HG02588 (cell line): ENCODE measurements around the gene ABCA4.
"Not testable (repeated sequence)": the region's sequence is repeated elsewhere in the genome, so short reads cannot be mapped to it uniquely, and the experiment has no call there.

Experiments
- ATAC-seq: cut with Tn5 transposase; IDR thresholded peaks from one replicate; pipeline ENCODE4 v1.9.1; 2021; ENCODE audit warnings: mild to moderate bottlenecking, moderate library complexity; ENCODE audit not compliant: unreplicated experiment

Gene ABCA4

GRCh38 chr1:94120991-94121390 is at the start of gene ABCA4:
TSS of gene ABCA4 (minus strand) at chr1:94121148. CDS start at chr1:94121045, 103 bp downstream.
- ATAC-seq = no peak

GRCh38 chr1:94169126-94169525 is 48.2 kb upstream of the ABCA4 start:
- ATAC-seq = no peak

DNA sequence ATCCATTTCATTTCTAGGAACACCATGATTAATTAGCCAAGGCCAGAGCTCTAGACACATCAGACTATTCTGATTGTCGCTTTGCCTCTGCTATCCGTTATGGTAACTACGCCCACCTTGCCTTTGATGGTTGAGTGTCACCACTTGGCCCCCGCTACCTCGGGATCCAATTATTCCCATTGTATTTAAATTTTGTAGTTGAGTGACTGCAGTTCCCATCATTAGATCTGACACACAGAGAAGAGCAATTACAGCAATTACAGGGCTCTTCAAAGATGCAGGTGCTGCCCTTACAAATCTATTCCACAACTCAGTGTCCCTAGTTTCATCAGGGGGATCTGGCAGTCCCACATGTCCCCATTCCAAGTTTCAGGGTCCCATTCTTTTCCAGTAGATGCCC is 44.9 kb upstream of the ABCA4 start:
- no peak for ATAC-seq

DNA sequence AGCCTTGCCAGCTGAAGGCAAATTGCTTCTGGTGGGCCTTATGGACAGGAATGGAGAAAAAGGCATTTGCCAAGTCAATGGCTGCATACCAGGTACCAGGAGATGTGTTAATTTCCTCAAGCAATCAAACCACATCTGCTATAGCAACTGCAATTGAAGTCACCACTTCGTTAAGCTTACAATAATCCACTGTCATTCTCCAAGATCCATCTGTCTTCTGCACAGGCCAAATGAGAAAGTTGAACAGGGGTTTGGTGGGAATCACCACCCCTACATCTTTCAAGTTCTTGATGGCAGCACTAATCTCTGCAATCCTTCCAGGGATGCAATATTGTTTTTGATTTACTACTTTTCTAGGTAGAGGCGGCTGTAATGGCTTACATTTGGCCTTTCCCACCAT is 43.9 kb upstream of the ABCA4 start:
- not testable (repeated sequence) for ATAC-seq

DNA sequence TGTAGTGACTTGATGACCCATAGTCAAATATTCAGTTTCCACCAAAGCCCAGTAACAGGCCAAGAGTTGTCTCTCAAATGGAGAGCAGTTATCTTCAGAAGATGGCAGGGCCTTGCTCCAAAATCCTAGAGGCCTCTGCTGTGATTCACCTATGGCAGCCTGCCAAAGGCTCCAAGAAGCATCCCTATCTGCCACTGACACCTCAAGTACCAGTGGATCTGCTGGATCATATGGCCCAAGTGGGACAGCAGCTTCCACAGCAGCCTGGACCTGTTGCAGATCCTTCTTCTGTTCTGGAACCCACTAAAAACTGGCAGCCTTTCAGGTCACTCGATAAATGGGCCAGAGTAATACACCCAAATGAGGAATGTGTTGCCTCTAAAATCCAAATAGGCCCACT is 43.2 kb upstream of the ABCA4 start:
- ATAC-seq = not testable (repeated sequence)

GRCh38 chr1:94163249-94163648 is 42.3 kb upstream of the ABCA4 start:
- not testable (repeated sequence) for ATAC-seq

GRCh38 chr1:94160811-94161210 is 39.9 kb upstream of the ABCA4 start:
- ATAC-seq = no peak

DNA sequence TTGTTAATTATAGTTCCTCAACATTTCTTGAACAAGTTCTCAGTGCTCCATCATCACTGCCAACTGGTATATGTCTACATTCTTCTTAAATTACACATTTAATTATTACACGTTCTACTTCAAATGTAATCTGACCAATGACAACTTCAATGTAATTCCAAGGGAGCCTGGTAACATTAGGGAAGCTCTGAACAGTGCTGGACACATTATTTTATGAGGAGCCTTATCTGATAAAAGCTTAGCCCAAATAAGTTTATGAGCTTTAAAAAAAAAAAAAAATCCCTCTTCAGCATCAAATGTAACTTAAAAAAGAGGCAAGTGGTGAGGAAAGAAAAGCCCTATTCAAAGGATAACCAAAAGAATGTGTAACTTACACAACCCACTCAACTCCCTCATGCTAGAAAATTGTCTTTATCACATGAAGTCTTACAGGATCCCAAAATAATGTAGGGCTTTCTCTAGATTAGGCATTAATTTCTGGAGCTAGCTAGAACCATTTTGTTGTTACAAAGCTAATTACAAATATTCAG is 35.2 kb upstream of the ABCA4 start:
- no peak for ATAC-seq

GRCh38 chr1:94154989-94155388 is 34.0 kb upstream of the ABCA4 start:
- ATAC-seq = no peak

GRCh38 chr1:94153133-94153532 is 32.2 kb upstream of the ABCA4 start:
- ATAC-seq = no peak

DNA sequence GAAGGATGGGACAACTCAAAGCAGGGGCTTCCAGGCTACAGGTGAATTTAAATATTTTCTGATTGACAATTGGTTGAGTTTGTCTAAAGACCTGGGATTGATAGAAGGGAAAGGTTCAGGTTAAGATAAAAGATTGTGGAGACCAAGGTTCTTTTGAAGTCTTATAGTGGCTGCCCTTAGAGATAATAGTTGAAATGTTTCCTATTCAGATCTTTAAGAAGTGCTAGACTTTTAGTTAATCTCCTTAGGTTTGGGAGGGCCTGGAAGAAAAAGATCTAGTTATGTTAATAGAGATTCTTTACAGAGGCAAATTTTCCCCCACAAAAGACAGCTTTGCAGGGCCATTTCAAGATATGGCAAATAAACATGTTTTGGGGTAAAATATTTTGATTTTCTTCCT is 28.2 kb upstream of the ABCA4 start:
- not testable (repeated sequence) for ATAC-seq

- no peak for ATAC-seq
These were observed 25.3 kb upstream of the ABCA4 start for GRCh38 chr1:94146273-94146672.

DNA sequence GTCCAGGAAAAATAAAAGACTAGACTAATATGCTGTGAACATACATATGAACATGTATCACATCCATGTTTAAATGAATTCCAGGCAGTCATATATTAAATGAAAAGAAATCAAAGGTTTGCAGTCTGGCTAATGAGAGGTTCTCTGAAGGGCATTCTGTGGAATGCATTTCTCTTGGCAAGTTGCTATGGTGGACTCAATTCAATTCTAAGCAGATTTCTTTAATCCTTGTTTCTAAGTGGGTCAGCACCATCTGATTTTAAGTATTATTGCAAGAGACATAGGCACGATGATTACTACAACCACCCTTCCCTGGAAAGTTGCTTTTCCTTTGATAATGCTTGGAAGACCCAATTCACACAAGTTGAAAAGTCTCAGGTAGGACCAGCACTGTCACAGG is 23.9 kb upstream of the ABCA4 start:
- ATAC-seq = no peak

- no peak for ATAC-seq
These were observed 22.8 kb upstream of the ABCA4 start for GRCh38 chr1:94143809-94144176.

- ATAC-seq = no peak
These were observed 22.3 kb upstream of the ABCA4 start for GRCh38 chr1:94143173-94143808.

DNA sequence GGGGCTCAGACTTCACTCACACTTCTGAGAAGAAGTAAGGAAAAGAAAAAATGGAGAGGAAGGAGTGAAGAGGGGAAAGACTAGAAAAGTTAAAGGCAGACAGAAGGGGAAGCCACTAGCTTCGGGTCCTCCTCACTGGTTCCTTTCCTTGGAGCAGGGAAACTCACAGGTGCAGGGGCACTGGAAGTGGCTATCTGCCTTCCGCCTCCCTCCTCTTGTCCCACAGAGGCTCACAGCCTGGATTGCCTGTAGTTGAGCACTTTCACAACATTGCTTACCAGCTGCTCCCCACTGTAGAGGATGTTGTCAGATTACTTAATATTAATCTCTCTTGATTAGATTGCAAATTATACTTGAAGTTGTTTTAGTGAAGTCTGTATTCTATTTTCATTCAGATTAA is 21.6 kb upstream of the ABCA4 start:
- no peak for ATAC-seq

DNA sequence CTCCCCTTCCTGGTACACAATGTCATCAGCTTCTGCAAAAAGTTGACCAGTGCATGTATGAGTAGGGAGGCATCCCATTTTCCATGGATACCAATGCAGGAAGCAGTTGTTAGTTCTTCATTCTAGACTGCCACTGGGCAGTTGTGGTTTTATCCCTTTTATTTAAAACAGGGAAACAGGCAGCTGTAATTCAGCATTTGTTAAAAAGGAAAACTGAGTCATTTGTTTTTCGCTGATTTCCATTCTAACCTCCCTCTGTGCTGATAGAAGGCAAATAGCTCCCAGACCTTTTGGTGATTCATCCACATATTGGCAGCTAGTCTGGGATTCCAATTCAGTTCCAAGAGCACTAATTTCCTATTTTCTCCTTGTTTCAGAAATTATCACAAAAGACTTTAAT is 21.1 kb upstream of the ABCA4 start:
- ATAC-seq = no peak

DNA sequence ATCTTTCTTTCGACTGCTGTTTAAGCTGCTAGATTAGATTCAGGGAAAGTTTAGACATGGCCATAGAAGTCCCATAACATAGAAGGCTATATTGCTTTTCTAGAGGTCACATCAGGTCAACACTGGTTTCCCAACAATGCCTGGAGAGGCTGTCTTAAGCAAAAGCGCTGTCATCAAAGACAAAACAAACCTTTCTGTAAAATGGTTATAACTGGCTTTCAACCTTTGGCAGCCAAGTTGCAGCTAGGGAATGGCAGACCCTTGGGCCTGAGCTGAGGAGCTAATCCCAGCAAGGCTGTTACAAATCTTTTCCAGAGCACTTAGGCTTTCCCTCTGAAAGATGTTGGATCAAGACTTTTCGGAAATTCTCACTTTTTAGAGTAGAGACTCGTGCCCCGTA is 11.2 kb upstream of the ABCA4 start:
- no peak for ATAC-seq

- ATAC-seq = no peak
These were observed 10.1 kb upstream of the ABCA4 start for GRCh38 chr1:94130851-94131595.

DNA sequence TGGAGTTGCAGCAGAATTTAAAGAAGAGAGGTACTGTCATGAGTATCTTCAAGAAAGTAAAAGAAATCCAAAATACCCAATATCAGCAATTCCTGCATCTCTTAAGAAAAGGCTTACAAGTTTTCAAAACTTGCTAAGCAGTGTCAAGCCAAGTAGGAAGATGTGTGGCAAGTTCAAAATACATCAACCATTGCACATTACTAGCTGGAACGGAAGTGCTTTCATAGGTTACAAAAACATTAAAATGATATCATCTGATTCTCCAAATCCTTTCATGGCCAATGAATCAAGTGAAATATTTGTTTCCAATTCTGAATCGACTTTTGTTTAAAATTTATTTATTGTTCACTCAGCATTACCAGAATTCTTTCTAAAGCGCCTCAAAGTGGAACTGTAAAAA is 5.7 kb upstream of the ABCA4 start:
- ATAC-seq = no peak

DNA sequence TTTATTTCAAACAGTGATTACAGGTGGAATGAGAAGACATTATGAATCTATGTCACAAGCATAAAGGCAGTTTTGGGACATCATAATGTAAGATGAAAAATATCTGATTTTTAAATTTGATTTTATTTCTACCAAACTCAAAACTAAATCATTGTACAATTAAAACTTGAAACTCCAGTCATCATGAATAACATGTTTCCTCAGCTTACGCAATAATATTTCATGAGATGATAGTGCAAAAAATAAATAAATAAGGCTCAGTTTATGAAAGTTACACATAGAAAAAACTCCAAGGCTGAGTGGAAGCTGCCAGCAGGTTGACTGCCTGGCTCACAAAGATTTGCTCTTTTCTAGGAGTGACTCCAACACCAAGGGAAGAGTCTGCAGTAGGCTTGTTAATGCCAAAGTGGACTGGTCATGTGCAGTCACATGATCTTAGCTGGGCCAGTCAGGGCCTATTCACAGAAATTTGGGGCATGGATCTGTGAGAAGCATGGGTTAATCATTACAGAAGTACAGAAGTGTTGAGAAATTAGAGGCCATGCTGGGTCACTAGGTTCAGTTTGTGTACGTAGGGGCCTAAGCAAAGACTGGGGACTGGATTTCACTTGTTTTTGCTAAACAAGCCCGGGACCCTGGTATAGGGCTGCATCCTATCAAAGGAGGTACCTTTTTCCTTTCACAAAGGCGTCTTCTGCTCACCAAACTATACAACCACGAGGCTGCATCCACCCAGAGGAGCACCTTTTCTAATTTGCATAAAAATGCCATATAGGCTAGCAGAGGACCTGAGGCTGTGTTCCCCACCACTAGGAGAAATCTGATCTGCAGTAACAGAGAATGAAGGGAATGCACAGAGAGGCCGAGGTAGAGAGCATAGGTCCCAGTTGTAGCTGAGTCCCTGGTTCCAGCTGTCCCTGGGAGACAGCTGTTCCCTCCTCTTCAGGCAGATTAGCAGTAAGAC is 4.9 kb upstream of the ABCA4 start:
- no peak for ATAC-seq
